NCI-H2171 treated with DMSO at 0.1 percent for 48 hours (cell line): Measurements from ENCODE around the gene ZFAND3.
A peak's percentile ranks its signal among the peaks of the same experiment; 100 is the strongest.

Experiments used
- DNase-seq: peaks from one replicate; lab custom pipeline; 2025; lab: John Stamatoyannopoulos, UW

The ZFAND3 gene

DNA sequence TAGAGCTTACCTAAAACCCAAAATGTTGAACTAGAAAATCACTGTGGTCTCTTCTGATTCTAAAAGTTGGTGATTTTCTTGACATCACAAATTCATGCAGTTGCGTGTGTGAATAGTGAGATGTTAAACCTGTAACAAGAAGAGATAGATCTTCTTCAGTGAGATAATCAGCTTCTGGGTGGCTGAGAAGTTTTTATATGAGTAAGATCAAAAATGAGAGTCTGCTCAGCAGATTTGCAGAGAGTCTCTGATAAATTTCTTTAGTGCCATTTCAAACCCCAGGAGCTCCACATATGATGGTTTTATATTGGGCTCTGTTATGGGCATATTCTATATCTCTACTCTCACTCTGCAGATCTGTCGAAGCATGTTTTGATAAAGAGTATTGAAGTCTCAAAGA, 185.4 kb downstream of the ZFAND3 start:
- DNase-seq: no peak

GRCh38 chr6:38011937-38012336, 192.4 kb downstream of the ZFAND3 start:
- no peak for DNase-seq

DNA sequence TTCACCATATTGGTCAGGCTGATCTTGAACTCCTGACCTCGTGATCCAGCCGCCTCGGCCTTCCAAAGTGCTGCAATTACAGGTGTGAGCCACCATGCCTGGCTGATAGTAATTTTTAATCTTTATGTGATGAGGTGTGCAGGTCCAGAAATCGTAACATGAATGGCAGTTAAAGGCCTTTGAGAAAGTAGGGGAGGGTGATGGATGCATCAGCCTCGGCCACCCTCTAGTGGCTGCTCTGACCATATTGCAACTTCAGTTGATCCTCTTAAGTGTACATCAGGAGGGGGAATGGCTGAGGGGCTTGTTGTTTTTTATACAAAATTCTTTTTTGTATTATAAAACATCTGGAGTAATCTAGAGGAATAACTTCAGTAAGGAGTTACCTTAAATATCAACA, 193.0 kb downstream of the ZFAND3 start:
- DNase-seq: peak; percentile 25

DNA sequence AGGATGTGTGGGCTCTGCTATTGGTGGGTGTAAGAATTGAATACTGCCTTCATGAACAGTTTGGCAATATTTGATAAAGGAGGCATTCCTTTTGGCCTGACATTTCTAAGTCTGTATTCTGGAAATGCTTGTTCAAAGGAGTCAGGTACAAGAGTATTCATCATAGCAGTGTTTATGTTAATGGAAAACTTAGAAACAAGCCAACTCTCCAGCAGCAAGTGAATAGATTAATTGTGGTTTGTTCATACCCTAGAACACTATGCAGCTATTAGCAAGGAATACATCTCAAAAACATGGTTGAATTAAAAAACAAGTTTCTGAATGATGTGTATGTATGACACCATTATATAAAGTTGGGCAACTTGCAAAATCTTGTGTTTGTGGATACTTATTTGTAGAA, 195.8 kb downstream of the ZFAND3 start:
- DNase-seq: no peak

GRCh38 chr6:38016824-38017223, 197.3 kb downstream of the ZFAND3 start:
- DNase-seq: no peak

DNA sequence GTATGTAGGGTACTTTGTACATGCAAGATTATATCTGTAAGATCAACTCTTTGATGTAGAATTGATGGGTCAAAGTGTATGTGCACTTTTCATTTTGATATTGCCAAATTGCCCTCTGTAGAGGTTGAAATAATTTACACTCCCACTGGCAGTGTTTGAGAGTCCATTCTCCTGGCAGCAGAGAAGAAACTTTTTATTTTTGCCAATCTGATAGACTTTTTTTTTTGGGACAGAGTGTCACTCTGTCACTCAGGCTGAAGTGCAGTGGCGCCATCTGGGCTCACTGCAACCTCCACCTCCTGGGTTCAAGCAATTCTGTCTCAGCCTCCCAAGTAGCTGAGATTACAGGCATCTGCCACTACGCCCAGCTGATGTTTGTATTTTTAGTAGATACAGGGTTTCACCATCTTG, 199.2 kb downstream of the ZFAND3 start:
- no peak for DNase-seq

DNA sequence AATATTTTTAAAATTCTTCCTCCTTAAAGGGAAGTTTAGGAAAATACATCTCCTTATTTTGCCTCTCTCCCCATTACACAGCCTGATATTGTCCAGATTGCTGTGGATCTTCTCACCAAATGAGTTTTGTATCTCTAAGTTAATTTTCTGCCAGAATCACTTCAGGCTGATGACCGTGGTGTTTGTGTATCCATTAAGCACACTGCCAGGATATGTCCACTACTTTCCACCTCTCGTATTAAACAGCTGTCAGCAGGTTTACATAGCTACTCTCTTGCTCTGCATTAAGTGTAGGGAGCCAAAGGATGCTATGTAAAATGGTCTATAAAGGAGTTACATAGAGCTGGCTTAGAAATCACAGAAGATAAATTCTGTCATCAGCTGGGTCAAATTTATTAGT, 201.1 kb downstream of the ZFAND3 start:
- no peak for DNase-seq

DNA sequence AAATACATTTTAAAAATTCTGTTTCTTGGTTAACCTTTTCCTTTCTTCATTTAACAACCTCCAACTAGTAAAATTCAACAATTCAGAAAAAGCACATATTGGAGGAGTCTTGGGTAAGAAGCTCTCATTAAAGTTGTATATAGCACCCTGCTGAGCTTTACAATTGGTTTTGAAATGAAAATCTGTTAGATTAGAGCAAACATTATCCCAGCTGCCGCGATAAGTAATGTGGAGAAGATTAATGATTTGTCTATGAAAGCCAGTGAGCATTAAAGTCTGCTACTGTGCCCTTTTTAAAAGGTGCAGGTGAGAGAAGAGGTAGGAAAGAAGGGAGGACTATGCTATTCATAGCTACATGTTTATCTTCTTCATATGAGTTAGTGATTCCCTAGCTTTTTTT, 201.5 kb downstream of the ZFAND3 start:
- peak; percentile 34 for DNase-seq

DNA sequence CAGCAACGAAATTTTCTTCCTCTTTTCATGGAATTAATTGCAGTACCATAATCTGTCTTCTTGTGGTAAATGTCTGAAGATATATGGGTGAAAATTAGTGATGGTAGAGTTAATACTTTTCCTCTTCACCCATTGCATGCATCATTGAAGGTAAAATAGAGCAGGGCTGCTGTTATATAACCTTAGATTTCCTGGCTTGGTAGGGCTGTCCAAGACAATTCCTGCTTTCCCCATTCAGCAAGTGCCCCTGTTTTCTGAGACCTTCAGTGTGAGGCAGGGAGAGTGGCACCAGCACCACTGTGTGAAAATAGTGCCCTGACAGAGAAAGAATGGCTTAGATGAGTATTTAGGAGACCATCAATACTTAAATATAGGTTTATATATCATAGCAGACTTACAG, 202.0 kb downstream of the ZFAND3 start:
- DNase-seq: no peak

GRCh38 chr6:38022688-38023087, 203.2 kb downstream of the ZFAND3 start:
- no peak for DNase-seq

- no peak for DNase-seq
These were observed 205.4 kb downstream of the ZFAND3 start for GRCh38 chr6:38024908-38025307.

DNA sequence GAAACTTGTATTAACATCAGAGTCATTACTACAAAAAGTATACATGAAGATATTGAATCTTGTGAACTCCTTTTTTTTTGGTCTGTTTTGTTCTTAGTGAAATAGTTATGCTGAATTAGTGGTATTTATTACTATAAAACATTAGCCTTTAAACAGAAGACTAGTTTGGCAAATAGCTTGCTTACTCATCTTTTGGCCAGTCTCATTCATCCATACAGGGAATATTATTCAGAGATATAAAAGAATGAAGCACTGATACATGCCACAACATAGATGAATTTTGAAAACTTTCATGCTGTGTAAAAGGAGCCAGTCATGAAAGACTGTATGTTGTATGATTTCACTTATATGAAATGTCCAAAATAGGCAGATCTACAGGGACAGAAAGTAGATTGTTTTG, 205.9 kb downstream of the ZFAND3 start:
- DNase-seq: no peak

DNA sequence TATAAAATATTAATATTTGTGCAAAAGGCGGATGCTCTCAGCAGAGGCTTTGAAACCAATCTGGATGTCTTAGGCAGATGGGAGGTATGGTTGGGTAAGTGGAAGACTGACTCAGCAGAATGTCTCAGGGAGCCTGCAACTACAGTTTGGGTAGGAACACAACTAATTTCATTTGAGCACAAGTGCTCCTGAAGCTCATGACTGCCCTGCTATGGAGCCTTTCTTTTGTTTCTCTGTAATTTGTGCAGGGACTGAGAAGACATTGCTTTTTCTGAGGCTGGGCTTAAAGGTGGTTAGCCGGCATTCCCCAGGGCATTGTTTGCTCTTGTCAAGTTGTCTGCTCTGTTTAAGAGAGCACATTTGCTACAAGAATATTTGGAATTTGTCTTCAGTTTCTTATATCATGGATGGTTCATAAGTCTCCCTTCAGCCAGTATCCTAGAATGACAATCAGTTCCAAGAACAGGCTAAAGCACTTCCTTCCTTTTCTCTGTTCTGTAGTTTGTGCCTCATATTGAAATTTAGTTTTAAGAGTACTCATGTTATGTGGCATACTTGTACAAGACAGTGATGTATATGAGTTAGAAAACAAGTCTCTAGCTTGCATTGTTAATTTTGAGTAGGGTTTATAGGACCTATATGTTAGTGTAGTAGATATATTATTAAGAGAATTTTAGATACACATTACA, 208.3 kb downstream of the ZFAND3 start:
- peak; percentile 52 for DNase-seq

DNA sequence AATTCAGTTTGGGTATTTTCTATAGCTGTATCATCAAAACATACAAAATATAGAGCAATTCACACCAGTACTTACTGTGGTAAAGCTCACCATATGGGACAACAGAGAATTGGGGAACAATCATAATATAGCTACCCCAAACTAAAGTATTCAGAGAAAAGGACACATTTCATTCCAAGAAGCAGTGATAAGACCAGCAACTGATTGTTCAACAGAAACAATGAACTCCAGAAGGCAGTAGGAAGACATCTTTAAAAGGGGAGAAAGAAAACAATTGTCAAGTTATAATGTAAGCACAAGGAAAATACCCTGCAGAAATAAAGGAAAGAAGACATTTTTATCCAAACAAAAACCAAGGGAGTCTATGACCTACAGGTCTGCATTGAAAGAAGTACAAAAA, 210.9 kb downstream of the ZFAND3 start:
- DNase-seq: no peak

DNA sequence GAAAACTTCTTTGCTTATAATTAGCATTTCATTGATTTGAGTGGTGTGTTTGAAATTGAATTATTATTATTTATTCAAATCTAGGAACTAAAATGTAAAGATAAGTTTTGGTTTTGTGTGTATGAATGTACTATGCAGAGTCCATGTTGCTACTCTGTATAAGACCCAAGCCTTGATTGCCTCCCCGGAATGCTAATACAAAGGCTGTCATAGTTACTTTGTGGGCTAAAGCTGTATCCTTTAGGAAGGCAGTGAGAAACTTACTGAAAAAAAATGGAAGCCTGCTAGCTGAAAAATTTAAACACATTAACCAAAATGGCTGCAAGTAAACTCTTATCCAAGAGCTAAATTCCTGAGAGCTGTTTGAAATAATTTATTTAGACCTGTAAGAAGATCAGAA, 213.3 kb downstream of the ZFAND3 start:
- DNase-seq: no peak

DNA sequence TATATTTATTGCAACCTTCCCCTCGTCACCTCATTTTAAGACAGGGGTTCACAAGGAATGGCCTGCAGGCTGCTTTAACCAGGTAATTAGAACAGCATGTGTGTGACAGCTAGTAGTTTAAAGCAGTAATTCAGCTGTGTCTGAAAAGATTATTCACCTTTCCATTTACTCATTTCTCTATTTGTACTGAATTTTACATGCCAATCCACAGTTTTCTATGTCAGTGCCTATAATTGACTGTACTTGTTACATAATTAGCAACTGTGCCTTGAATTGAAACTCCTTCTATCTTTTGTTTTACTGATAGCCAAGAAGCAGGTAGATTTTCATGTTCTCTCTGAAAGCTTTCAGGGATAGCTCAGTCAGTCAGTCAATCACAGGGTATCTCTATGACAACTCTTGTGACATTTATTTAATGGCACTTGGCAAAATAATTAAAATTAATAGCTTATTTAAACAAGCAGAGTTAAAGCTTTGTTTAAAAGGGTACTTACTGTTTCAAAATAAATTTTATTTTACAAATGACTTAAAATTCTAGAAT, 214.0 kb downstream of the ZFAND3 start:
- no peak for DNase-seq

DNA sequence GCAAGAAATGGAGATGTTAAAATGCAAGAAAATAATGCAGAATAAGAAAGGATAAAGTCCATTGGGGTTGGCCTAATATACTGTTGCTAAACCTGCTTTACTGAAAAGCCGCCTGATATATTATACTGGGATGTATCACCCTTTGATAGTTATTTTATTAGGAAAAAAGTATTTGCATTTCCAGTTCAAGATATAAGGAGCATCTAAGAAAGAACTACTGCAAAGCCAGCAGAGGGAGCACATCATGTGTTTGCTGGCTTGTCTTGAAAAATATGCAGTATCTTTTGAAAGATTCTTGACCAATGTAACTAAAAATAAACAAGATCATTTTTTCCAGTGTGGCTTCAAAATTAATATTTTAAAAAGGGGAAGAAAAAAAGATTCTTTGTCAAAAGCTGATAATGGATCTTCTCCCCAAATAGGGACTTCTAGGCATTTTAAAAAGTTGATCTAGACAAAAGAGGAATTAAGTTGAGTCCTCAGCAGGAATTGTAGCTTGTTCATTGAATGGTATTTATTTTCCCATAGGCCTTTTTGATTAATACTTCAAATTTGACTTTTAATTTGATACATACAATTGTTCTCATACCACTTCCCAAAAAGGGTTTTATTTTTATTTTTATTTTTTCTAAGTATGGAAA, 214.9 kb downstream of the ZFAND3 start:
- peak; percentile 47 for DNase-seq

DNA sequence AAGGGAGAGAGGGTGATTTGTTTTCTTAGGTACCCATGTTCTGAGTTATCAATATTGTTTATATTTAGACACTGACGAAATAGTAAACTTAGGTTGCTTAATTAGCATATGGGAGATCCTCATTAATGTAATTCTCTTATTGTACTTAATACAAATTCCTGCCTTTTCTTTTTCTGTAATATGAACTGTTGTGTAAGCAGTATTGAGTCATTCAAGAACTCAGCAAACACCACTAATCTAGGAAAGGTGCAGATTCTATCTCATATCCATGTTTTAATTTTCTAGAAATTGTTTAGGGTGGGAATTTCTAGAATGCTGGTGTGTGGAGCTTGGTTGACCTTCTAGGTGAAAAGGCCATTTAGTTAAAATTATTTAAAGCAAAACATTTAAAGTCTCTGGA, 216.0 kb downstream of the ZFAND3 start:
- DNase-seq: no peak

GRCh38 chr6:38039502-38039901, 220.0 kb downstream of the ZFAND3 start:
- DNase-seq: no peak

GRCh38 chr6:38040254-38040653, 220.7 kb downstream of the ZFAND3 start:
- DNase-seq: no peak

DNA sequence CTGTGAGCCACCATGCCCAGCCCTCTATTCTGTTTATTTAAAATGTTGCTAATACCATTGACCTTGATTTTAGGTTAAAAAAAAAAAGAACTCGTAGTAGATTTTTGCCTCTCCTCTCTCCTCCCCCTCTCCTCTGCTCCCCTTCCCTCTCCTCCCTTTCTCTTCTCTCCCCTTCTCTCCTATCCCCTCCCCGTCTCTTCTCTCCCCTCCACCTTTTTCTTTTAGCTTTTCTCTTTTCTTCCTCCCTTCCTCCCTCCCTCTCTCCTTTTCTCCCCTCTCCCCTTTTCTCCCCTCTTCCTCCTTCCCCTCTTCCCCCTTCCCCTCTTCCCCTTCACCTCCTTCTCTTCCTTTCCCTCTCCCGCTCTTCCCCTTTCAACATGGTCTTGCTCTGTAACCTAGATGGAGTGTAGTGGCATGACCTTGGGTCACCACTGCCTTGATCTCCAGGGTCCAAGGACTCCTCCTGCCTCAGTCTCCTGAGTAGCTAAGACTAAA, 223.8 kb downstream of the ZFAND3 start:
- no peak for DNase-seq

- DNase-seq: no peak
These were observed 226.3 kb downstream of the ZFAND3 start for GRCh38 chr6:38045701-38046305.

DNA sequence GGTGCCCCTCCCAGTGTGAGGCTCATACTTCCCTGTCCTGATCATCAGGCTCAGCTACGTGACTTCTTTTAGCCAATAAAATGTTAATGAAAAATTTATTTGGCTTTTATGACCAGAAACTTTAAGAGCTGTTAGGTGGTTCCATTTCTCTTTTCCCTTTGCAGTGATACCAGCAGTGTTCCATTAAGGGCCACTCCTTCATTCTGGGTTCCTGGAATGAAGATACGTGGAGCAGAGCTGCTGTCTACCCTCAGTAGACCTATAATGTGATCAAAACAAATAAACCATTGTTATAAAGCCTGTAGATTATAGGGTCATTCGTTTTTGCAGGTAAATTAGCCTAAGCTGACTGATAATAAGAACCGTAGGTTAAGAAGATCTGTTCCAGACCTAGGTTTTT, 228.0 kb downstream of the ZFAND3 start:
- no peak for DNase-seq
